ENCODE data around the gene MORC4.

The MORC4 gene

GRCh38 chrX:106905064-106905708 is 94.8 kb downstream of the MORC4 start:
- DNase-seq: no peak

- peak in 1 of 2 experiments; percentile 3 for DNase-seq
Measured at GRCh38 chrX:106903856-106904528, 96.0 kb downstream of the MORC4 start.

- DNase-seq: peak; percentile 3 to 76
Measured at GRCh38 chrX:106903291-106903824, 96.7 kb downstream of the MORC4 start, which contains the start of gene RIPPLY1. Gene RIPPLY1 (minus strand): TSS chrX:106903341. CDS start chrX:106903287, 54 bp downstream.

GRCh38 chrX:106902684-106903083 is 97.3 kb downstream of the MORC4 start:
- peak; percentile 9 to 46 for DNase-seq

GRCh38 chrX:106901781-106902219 is 98.2 kb downstream of the MORC4 start:
- DNase-seq: no peak

- no peak for DNase-seq
Measured at GRCh38 chrX:106901341-106901740, 98.7 kb downstream of the MORC4 start.

GRCh38 chrX:106899841-106900240 is 100.2 kb downstream of the MORC4 start:
- DNase-seq: no peak

- DNase-seq: no peak
Measured at GRCh38 chrX:106899276-106899675, 100.7 kb downstream of the MORC4 start.

- peak; percentile 27 to 73 for DNase-seq
Measured at GRCh38 chrX:106898462-106898861, 101.5 kb downstream of the MORC4 start.

GRCh38 chrX:106897259-106897658 is 102.8 kb downstream of the MORC4 start:
- peak; percentile 29 to 65 for DNase-seq

GRCh38 chrX:106894978-106895452 is 105.0 kb downstream of the MORC4 start:
- DNase-seq: peak in 1 of 2 experiments; percentile 4

- DNase-seq: peak; percentile 43 to 85
Measured at GRCh38 chrX:106894392-106894909, 105.6 kb downstream of the MORC4 start.

GRCh38 chrX:106891762-106892460 is 108.1 kb downstream of the MORC4 start:
- peak; percentile 28 to 69 for DNase-seq

Measured in NCI-H524 (cell line).